Measurements from ENCODE around the gene OR2V1.

- TF ChIP-seq POLR2A (IDR thresholded peaks at IDR 0.05), result no peak
- no peak for TF ChIP-seq CTCF (IDR thresholded peaks at IDR 0.05)
These were observed 25.5 kb downstream of the OR2V1 start for GRCh38 chr5:181105391-181106025.
